Left renal pelvis (tissue), 4 donors: Measurements from ENCODE around the gene SLC3A2. TPM values are rescaled to one million over a fixed set of nuclear protein-coding genes. Genes with fewer than 3 reads are reported as not detected.
A peak's percentile ranks its signal among the peaks of the same experiment; 100 is the strongest.
"Not testable (repeated sequence)": the region's sequence is repeated elsewhere in the genome, so short reads cannot be mapped to it uniquely, and the experiment has no call there.

Source experiments
- DNase-seq, 4 donors: peaks; one replicate each; pipeline ENCODE4 v3.0.0-alpha.2; 2013; ENCODE audit warnings: low read depth in 4 of 4, low spot score in 3 of 4
- polyA plus RNA-seq, 4 donors: library from polyadenylated mRNA; unstranded; fragments of 120-200 nt; gene quantifications; one replicate each; pipeline ENCODE4 v1.2.1, GENCODE V29; 2013; ENCODE audit not compliant: insufficient read length in 4 of 4

Gene SLC3A2
- polyA plus RNA-seq, result 100 to 1,000 TPM in 3 of 4 donors, 10 to 100 TPM in 1; 81.0 to 207 (median 159) TPM

DNA sequence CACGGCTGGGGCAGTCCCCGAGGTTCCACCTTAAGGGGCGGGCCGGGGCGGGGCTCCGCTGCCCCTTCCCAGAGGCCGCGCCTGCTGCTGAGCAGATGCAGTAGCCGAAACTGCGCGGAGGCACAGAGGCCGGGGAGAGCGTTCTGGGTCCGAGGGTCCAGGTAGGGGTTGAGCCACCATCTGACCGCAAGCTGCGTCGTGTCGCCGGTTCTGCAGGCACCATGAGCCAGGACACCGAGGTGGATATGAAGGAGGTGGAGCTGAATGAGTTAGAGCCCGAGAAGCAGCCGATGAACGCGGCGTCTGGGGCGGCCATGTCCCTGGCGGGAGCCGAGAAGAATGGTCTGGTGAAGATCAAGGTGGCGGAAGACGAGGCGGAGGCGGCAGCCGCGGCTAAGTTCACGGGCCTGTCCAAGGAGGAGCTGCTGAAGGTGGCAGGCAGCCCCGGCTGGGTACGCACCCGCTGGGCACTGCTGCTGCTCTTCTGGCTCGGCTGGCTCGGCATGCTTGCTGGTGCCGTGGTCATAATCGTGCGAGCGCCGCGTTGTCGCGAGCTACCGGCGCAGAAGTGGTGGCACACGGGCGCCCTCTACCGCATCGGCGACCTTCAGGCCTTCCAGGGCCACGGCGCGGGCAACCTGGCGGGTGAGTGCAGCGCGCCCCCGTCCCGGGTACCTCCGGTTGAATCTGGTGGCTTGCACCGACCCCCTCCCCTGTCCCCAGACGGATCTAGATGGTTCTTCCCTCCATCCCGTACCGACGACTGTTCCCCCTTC is at the start of gene SLC3A2:
SLC3A2 (plus strand) TSS at position 94 of the 776 bp plus-strand sequence; CDS start at position 222, 128 bp downstream.
- peak; percentile 74 to 83 (median 80) for DNase-seq

DNA sequence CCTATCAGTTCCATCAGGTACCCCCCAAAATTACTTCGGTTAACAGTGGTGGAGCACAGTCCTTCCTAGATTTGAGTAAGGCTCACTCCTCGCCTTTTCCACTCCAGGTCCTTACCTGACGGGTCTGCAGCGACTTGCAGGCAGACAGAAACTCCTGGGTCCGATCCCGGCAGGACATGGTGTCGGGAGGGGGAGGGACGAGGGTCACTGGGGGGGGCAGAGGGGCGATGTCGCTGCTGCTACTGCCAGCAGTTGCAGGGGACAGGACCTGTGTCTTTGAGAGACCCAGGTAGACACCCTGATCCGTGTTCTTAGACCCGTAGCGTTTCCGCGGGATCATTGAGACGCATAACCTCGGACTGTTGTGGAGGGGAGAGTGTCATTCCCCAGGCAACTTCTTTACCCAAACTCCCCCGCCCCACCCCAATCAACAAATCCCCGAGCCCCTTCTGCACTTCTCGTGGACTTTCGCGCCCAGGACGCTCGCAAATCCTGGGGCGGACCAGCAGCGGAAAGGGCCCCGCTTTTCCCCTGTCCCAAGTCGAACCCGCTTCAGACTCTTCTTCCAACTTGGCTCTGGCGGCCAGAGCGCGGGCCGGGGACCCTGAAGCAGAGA is 49.7 kb upstream of the SLC3A2 start:
- DNase-seq, result peak; percentile 51 to 63 (median 60)

DNA sequence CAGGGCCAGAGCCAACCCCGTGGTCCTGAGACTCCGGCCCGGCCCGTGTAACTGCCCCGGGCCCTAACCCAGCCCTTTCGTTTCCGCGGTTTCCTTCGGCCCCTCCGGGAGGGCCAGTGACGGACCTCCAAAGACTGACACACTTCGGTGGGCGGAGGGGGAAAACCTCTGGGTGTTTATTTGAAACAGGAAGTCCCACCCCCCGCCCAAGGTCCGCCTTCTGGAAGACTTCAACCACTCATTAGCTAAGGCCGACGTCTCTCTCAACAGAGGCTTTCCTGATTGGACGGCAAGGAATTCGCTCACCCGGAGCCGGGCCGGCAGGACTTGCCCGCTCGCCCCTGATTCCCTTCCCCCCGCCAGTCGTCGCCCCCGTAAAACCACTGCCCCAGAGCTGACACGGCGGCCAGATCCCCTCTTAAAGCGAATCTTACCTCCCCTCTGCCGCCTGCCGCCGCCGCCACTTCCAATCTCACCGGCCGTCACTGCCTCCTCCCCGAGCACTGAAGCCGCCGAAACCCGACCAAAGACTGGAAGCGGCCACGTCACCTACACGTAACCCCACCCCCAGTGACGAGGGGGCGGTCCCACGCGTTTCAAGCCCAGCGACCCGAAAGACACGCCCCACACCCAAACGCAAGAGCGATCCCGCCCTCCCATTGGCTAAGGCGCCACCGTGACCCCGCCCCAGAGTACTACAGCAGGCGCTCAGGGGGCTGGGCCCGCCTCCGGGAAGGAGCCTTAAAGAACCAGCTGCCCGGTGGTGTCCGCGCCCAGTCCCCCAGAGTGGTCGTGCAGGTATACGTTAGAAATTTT is 49.0 kb upstream of the SLC3A2 start, which contains the start of gene STX5:
STX5 (minus strand) TSS at position 532 of the 816 bp plus-strand sequence. CDS start 808 bp downstream, outside the sequence.
- DNase-seq, result peak; percentile 97 to 98 (median 98)

DNA sequence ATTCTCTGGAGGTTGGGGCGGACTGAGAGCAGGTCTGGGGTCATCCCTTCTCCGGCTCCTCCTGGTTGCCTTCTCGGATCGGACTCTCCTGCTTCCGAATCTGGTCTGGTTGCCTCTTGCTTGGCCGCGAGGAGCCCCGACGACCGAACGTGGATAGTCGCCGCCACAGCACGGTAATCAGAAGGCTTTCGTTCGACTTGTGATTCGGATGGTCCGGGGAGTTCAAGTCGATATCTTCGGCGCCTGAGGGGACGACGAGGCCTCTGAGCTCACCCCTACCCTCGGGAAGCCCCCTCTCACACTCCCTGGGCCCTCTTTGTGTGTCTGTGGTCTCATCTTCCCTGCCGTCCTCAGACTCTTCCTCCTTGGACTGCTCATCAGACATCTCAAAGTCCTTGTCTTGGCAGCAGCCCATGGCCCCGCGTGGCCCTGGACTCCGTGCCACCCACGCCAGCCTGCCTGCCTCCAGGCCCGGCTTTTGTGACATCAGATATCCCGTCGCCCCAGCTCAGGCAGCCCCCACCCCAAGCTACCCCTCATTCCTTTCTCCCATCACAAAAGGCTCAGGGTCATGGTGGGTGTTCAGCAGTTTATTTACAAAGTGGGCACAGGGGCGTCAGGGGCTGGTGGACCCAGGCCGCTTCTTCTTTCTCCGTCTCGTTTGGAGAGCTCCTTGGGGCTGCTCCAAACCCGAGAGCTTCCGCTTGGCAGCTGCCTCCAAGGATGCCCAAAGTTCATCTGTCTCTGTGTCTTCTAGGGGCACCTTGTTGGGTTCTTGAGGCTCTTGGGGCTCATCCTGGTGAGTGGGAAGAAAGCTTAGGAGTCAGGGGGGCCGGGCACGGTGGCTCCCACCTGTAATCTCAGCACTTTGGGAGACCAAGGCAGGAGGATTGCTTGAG is 48.1 kb upstream of the SLC3A2 start, which contains the start of gene TEX54:
TEX54 (minus strand) TSS at position 506 of the 899 bp plus-strand sequence.
- no peak for DNase-seq

DNA sequence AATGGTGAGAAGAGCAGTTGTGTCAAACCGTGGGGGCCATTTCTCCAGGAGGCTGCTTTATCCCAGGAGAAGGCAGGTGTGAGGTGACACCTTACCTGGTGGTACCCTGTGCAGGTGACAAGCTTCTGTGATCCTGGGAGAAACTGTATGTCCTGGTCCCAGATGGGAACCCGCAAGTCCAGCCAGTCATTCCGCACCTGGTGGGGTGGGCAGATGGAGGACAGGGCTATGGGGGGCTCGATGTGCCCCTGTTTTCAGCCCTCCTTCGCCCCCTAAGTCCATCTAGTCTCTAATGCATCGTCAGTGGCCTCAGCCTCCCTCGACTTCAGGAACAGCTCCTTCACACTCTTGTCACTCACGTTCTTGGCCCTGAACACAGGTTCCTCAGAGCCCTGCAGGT is 45.4 kb upstream of the SLC3A2 start:
- DNase-seq, result no peak

DNA sequence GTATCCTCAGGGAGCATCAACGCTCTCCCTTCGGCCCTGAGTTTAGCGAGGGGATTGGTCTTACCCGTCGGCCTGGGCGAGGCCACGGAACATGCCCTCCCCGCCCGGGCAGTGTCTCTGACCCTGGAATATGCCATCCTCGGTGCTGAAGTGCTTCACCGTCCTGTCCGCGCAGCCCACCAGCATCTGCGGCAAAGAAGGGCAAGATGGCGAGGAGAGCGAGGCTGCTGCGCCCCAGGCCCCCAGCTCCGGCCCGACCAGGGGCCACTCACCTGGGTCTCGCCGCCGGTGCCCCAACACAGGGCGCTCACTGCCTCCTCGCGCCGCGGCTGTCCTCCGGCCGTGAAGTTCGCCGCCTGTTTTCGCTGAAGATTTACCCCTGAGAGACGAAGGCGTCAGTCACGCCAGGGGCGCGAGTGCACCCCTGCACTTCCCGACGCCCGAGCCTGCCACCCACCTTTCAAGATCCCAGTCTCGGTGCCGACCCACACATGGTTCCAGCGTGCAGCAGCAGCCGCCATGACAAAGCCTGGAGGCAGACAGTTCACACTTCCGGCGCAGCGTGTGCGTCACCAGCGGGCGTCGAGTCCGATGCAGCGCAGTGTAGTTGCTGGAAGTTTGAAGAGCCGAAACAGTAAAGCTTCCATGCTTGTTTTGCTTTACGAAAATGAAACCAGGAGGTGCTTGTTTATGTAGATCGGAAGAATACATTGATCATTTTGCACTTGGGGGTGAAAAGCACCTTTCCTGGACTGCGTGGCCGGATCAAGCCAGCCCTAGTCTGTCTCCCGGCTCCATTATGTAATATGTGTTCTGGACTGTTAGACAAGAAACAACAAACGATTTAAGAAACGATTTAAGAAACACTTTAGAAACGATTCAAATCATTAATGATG is 41.4 kb upstream of the SLC3A2 start, which contains the start of gene WDR74:
WDR74 (minus strand) TSS at position 541 of the 896 bp plus-strand sequence; CDS start at position 521, 20 bp downstream.
- DNase-seq, result peak; percentile 80 to 91 (median 88)

DNA sequence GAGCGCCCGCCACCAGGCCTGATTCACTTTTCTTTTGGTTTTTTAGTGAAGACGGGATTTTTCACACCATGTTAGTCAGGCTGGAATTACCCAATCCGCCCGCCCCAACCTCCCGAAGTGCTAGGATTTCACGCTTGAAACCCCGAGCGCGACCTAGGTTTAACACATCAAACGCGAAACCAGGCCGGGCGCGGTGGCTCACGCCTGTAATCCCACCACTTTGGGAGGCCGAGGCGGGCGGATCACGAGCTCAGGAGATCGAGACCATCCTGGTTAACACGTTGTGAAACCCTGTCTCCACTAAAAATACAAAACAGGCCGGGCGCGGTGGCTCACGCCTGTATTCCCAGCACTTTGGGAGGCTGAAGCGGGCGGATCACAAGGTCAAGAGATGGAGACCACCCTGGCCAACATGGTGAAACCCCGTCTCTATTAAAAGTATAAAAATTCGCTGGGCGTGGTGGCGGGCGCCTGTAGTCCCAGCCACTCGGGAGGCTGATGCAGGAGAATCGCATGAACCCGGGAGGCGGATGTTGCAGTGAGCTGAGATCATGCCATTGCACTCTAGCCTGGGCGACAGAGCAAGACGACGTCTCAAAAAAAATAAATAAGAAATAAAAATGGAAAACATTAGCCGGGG is 39.9 kb upstream of the SLC3A2 start:
- DNase-seq, result peak in 1 of 4 donors; percentile 51

DNA sequence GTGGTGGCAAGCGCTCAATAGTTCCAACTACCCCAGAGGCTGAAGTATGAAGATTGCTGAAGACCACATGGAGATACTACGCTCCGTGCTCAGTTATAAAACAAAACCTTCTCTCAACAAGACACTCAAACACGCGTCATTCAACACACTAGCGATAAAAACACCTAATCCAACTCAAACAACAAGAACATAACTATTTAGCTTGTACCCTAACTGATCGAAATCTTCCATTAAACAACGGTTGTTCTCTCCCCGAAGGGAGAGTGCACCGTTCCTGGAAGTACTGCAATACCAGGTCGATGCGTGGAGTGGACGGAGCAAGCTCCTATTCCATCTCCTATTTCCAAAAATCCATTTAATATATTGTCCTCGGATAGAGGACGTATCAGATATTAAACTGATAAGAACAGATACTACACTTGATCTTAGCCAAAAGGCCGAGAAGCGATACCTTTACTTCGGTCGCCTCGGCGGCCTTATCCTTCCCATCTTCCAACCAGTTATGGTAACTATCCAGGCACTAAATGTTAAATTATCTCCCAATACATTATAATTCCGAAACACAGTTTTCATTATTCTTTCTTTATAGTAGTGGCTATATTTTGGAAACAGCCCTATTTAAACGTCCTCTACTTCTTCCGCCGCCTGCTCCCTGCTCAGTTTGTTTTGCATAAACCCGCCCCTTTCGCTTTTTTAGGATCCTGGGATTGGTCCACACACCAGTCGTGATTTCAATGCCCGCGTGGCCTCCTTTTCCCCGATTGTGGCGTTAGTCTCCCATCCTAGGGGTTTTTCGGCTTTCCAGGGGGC is 39.1 kb upstream of the SLC3A2 start:
- peak; percentile 90 to 94 (median 92) for DNase-seq

DNA sequence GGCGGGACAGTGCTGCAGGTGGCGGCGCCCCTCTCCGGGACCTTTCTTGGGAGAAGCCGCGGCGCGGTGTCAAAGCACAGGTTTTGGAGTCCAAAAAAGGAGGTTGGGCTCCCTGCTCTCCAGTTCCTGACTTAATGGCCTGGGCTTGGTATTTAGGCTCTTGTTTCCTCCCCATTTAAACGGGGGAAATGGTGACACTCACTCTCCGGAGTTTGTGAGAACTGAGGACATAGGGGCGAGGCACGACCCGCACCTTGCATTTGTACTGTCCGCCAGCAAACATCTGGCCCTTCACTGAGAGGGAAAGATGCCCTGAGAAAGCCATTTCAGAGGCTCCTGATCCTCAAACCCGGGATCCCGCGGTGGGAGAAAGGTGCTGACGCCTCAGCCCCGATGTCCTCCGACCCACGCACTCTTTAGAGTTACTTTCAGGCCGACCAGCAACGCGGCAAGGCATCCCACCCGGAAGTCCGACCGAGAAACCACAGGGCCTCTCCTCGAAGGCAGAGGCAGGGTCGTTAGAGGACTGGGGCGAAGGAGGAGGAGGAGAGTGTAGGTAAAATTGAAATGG is 38.4 kb upstream of the SLC3A2 start:
- DNase-seq, result no peak

DNA sequence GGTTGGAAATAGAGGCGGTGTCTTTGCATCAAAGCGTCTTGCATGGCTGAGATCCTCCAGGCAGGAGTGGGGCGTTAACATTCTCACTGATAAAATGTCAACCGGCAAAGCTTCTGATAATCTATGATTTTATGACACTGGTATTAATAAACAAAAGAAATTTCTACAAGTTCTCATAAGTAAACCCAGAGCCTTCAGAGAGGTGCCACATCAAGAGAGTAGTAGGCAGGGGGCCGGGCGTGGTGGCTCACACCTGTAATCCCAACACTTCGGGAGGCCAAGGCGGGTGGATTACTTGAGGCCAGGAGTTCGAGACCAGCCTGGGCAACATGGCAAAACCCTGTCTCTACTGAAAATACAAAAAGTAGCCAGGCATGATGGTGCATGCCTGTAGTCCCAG is 37.8 kb upstream of the SLC3A2 start:
- not testable (repeated sequence) for DNase-seq

DNA sequence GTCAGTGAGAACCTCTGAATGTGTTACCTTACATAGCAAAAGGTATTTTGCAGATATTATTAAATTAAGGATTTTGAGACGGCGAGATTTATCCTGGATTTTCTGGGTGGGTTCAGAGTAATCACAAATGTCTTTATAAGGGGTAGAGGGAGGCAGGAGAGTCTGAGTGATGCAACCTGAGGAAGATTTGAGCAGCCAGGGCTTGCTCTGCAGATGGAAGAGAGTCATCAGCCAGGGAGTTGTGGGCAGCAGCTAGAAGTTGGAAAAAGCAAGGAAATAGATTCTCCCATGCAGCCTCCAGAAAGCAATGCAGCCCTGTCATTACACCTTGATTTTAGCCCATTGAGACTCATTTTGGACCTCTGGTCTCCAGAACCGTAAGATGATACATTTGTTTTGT is 37.2 kb upstream of the SLC3A2 start:
- DNase-seq, result no peak

DNA sequence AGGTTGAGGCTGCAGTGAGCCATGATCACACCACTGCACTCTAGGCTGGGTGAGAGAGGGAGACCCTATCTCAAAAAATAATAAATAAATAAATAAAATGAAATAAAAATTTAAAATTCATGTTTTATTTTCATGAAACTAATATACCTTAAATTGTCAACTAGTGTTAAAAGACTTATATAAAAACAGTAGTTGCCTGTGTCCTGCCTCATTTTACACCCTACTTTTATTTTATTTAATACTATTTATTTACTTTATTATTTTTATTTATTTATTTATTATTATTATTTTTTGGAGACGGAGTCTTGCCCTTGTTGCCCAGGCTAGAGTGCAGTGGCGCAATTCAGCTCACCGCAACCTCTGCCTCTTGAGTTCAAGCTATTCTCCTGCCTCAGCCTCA is 36.5 kb upstream of the SLC3A2 start:
- no peak for DNase-seq

DNA sequence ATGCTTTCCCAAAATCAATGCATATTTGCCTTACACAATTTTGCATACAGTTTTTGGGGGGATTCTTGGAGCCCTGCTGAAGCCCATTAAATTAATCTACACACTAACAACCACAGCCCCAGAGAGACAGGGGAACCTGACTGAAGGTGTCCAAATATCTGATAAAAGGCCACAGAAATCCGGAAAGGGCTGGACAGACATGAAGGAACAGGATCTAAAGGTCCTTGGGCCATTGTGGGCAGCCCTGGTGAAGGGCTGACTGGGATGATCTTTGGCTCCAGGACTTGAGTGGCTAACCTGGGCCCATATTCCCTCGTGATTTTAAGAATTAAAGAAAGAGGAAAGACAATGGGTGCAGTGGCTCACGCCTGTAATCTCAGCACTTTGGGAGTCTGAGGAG is 34.5 kb upstream of the SLC3A2 start:
- no peak for DNase-seq

DNA sequence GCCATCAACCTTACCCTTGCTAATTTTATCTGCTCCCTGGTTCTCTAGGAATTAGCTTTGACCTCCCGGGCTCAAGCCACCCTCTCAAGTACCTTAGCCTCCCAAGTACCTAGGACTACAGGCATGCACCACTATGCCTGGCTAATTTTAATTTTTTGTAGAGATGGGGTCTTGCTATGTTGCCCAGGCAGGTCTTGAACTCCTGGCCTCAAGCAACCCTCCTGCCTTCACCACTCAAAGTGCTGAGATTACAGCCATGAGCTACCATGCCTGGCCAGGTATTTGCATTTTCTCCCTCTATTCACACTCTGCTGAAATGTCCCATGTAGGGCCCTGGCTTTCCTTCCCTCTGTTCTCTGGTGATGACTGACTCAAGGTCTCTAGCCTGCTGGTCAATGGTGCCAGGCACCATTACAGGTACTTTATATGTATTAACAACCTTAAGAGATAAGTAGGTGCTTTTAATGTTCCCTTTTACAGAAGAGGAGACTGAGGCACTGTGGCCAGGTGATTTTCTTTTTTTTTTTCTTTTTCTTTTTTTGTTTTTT is 32.9 kb upstream of the SLC3A2 start:
- no peak for DNase-seq

DNA sequence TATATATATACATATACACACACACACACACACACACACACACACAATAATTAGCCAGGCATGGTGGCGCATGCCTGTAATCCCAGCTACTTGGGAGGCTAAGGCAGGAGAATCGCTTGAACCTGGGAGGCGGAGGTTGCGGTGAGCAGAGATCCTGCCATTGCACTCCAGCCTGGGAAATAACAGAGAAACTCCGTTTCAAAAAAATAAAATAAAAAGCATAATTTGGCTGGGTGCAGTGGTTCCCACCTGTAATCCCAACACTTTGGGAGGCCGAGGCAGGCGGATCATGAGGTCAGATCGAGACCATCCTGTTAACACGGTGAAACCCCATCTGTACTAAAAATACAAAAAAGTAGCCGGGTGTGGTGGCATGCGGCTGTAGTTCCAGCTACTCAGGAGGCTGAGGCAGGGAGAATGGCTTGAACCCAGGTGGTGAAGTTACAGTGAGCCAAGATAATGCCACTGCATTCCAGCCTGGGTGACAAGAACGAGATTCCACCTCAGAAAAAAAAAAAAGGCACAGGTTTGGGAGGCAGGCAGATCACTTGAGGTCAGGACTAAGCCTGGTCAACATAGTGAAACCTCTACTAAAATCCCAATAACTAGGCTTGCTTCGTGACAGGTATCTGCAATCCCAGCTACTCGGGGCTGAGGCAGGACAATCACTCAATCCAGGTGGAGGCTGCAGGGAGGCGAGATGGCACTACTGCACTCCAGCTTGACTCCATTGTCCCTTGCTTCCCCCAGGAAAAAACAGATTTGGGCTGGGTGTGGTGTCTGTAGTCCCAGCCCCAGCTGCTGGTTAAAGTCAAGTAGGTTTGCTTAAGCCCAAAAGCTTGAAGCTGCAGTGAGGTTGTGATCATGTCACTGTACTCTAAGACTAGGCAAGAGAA is 29.5 kb upstream of the SLC3A2 start:
- no peak for DNase-seq
